GM10266 (cell line): ENCODE measurements around the gene UBL5.

Experiments used
- DNase-seq: peaks from one replicate; pipeline ENCODE4 v3.0.0; 2012; ENCODE audit errors: extremely low spot score
- TF ChIP-seq, protein P1 (sequence below): IDR thresholded peaks from 2 replicates; pipeline ENCODE4 v1.5.1; 2012; ENCODE audit warnings: mild to moderate bottlenecking, low read depth; ENCODE audit not compliant: control insufficient read depth, insufficient read depth; ENCODE audit errors: missing control alignments

UBL5 gene

DNA sequence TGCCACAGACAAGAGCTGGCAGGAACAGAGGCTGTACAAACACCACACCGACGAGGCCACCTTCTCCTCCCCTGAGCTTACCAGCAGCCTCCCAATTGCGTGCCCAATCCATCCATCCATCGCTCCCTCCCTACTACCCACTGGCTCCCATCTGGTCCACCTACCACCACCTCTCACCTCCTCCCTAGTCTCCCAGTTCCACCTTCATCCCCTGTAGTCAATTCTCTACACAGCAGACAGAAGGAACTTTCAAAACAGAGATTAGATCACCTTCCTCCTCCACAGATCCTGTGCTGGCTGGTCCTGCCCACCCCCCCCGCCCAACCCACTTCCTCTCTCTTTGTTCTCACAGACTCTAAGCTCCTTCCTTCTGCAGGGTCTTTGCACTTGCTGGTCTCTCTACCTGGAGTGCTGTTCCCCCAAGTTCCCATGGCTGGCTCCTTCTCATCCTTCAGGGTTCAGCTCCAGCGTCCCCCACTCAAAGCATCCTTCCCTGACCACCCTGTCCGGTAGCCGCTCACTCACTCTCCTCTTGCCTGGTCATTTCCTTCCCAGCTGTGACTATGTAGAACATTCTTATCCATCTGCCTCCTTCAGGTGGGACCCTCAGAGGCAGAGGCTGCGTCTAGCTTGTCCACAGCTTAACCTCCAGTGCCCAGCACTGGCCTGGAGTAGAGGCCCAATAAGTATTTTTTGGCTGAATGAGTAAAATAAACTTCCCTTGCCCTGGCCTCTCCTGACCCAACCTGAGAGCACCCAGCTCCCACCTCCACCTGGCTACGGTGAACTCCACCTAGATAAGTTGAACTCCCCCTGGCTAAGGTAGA lies 30.4 kb downstream of the UBL5 start:
- TF ChIP-seq, protein P1, sequence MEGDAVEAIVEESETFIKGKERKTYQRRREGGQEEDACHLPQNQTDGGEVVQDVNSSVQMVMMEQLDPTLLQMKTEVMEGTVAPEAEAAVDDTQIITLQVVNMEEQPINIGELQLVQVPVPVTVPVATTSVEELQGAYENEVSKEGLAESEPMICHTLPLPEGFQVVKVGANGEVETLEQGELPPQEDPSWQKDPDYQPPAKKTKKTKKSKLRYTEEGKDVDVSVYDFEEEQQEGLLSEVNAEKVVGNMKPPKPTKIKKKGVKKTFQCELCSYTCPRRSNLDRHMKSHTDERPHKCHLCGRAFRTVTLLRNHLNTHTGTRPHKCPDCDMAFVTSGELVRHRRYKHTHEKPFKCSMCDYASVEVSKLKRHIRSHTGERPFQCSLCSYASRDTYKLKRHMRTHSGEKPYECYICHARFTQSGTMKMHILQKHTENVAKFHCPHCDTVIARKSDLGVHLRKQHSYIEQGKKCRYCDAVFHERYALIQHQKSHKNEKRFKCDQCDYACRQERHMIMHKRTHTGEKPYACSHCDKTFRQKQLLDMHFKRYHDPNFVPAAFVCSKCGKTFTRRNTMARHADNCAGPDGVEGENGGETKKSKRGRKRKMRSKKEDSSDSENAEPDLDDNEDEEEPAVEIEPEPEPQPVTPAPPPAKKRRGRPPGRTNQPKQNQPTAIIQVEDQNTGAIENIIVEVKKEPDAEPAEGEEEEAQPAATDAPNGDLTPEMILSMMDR = no peak
- DNase-seq = peak; percentile 69

- DNase-seq = no peak
- TF ChIP-seq, protein P1 = peak; percentile 6
Observed at GRCh38 chr19:9858766-9859165, 31.0 kb downstream of the UBL5 start.

GRCh38 chr19:9860407-9860806 lies 32.7 kb downstream of the UBL5 start:
- DNase-seq = no peak
- TF ChIP-seq, protein P1 = no peak

- no peak for DNase-seq
- TF ChIP-seq, protein P1 = no peak
Observed at GRCh38 chr19:9861503-9861902, 33.8 kb downstream of the UBL5 start.

DNA sequence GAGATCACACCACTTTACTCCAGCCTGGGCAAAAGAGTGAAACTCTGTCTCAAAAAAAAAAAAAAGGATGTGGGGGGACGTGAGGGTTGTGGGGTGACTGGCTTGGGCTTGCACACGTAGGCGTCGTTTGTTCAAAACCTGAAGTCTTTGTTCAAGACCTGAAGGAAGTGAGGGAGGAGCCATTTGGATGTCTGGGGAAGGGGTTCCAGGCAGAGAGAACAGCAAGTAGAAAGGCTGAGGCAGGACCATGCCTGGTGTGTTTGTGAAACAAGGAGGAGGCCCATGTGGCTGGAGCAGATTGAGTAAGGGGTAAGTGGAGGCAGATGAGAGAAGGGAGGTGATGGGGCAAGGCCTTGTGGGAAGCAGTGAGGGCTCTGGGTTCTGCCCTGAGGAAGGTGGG lies 35.2 kb downstream of the UBL5 start:
- no peak for DNase-seq
- TF ChIP-seq, protein P1 = no peak

GRCh38 chr19:9863759-9864158 lies 36.0 kb downstream of the UBL5 start:
- DNase-seq = no peak
- TF ChIP-seq, protein P1 = no peak

- DNase-seq = no peak
- TF ChIP-seq, protein P1 = no peak
Observed at GRCh38 chr19:9865732-9866501, 38.2 kb downstream of the UBL5 start.
